ENCODE data around the gene PACRG. TPM values are rescaled to one million over a fixed set of nuclear protein-coding genes. Genes with fewer than 3 reads are reported as not detected.

PACRG gene
- total RNA-seq, 1 experiment from 2014 or later = 0.26 TPM

DNA sequence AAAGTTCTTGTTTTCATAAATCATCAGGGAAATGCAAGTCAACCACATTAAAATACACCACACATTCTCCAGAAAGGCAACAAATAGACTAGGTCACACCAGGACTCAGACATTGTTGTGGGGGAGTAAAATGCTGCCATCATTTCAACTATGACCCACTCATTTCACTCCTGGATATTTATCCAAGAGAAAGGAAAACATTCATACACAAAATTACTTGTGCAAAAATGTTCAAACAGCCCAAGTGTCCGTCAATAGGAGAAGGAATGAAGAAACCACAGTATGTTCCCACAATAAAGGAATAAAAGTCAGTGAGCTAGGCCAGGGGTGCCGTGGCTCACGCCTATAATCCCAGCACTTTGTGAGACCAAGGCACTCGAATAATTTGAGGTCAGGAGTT lies 605.3 kb downstream of the PACRG start:
- Histone ChIP-seq H2AK5ac (ENCODE audit: insufficient read length, low read length) (no peak overlapping the region), H3K4ac (ENCODE audit: low read depth, low read length) (no peak overlapping the region), H3T11ph (ENCODE audit: low read length) (no peak overlapping the region), H4K5ac (ENCODE audit: insufficient read length, low read depth, low read length) (no peak overlapping the region), H3K79me2 (ENCODE audit: insufficient read depth, low read length) (no peaks in the 10 kb centered on the region), H4K91ac (ENCODE audit: insufficient read length, low read depth, low read length) (no peak overlapping the region), H3K27ac (ENCODE audit: insufficient read length, low read depth, low read length) (no peak overlapping the region), H3K23ac (ENCODE audit: insufficient read length, low read depth, low read length) (no peak overlapping the region), H3K79me1 (ENCODE audit: insufficient read depth, low read depth, low read length, poor library complexity, severe bottlenecking) (no peaks in the 10 kb centered on the region), H3K18ac (ENCODE audit: insufficient read length, low read depth, low read length) (no peak overlapping the region), H3K23me2 (ENCODE audit: insufficient read length, low read depth, low read length, poor library complexity, severe bottlenecking) (no peaks in the 10 kb centered on the region), H3K4me1 (ENCODE audit: insufficient read depth, low read length) (no peaks in the 10 kb centered on the region; the same call in 1 of the 2 replicates), H3K56ac (ENCODE audit: insufficient read length, low read depth, low read length) (no peak overlapping the region), H3K27me3 (ENCODE audit: insufficient read depth, low read length) (no peaks in the 10 kb centered on the region; the same call in 1 of the 2 replicates), H3K9ac (ENCODE audit: extremely low read depth, insufficient read length, low read length) (no peak overlapping the region), H2BK120ac (ENCODE audit: low read depth, low read length, poor library complexity, severe bottlenecking) (no peak overlapping the region), H4K8ac (replicated peaks; ENCODE audit: insufficient read length, low read depth, low read length) (no peak overlapping the region), H4K20me1 (ENCODE audit: control insufficient read depth, insufficient read depth, insufficient read length) (no peaks in the 10 kb centered on the region), H3K14ac (ENCODE audit: insufficient read depth, low read length) (no peak overlapping the region), H3K4me2 (ENCODE audit: insufficient read depth, insufficient read length, low read length) (no peak overlapping the region), H2BK20ac (ENCODE audit: low read depth, low read length, poor library complexity, severe bottlenecking) (no peak overlapping the region), H2BK12ac (ENCODE audit: insufficient read length, low read depth, low read length) (no peak overlapping the region), H3K9me3 (ENCODE audit: control insufficient read depth, low read depth, low read length) (no peaks in the 10 kb centered on the region), H2BK15ac (ENCODE audit: low read depth, low read length) (no peak overlapping the region), H2AFZ (ENCODE audit: low read length) (no peak overlapping the region), H2BK5ac (ENCODE audit: insufficient read length, low read length) (no peak overlapping the region)
- WGBS (ENCODE audit: extremely low coverage, insufficient read length, low lambda C conversion rate) = no CpG with 5 or more reads among the region's 4 CpGs
- no peak overlapping the region for H3K4me3 Mint-ChIP-seq
- H3K4me1 Mint-ChIP-seq = peaks cover 25 to 32% of the 10 kb centered on the region in 2 experiments
- TF ChIP-seq, protein P1, sequence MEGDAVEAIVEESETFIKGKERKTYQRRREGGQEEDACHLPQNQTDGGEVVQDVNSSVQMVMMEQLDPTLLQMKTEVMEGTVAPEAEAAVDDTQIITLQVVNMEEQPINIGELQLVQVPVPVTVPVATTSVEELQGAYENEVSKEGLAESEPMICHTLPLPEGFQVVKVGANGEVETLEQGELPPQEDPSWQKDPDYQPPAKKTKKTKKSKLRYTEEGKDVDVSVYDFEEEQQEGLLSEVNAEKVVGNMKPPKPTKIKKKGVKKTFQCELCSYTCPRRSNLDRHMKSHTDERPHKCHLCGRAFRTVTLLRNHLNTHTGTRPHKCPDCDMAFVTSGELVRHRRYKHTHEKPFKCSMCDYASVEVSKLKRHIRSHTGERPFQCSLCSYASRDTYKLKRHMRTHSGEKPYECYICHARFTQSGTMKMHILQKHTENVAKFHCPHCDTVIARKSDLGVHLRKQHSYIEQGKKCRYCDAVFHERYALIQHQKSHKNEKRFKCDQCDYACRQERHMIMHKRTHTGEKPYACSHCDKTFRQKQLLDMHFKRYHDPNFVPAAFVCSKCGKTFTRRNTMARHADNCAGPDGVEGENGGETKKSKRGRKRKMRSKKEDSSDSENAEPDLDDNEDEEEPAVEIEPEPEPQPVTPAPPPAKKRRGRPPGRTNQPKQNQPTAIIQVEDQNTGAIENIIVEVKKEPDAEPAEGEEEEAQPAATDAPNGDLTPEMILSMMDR (conservative IDR thresholded peaks at IDR 0.05) = no peak
- no peaks in the 10 kb centered on the region for H3K36me3 Mint-ChIP-seq (ENCODE audit: insufficient read depth in 1 of 3, low read depth in 3 of 3)
- H3K27me3 Mint-ChIP-seq (ENCODE audit: low read depth) = peaks cover 23% of the 10 kb centered on the region
- no peak for DNase-seq
- no peaks in the 10 kb centered on the region; a peak in 2 of 5 replicates for H3K9me3 Mint-ChIP-seq
- no peak overlapping the region for H3K27ac Mint-ChIP-seq
